ENCODE results near the gene INTS6. TPM values are rescaled to one million over a fixed set of nuclear protein-coding genes. Genes with fewer than 3 reads are reported as not detected.
A peak's percentile ranks its signal among the peaks of the same experiment; 100 is the strongest.

Gene INTS6
- total RNA-seq, 1 experiment from 2014 or later = 26.6 TPM

GRCh38 chr13:51475727-51476501, 23.1 kb upstream of the INTS6 start:
- peak overlapping the region; percentile 26; the same call in 1 of the 2 replicates for H3K4me2 ChIP-seq (ENCODE audit: low read length)
- CTCF ChIA-PET = no interaction called here
- POLR2A ChIA-PET (ENCODE audit: unreplicated experiment) = interaction anchor here (0.5 kb wide), 1 partner anchor 143 kb away, joined by 3 read pairs; no protein-coding TSS in a partner anchor

DNA sequence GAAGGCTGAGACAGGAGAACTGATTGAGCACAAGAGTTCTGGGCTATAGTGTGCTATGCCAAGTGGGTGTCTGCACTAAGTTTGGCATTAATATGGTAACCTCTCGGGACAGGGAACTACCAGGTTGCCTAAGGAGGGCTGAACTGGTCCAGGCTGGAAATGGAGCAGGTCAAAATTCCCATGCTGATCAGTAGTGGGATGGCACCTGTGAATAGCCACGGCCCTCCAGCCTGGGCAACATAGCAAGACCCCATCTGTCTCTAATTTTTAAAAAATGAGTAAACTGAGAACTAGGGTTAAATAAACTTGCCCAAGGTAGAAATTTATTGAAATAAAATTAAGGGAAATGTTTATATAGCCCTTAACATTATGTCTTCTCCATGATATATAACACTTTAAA, 17.0 kb upstream of the INTS6 start:
- Histone ChIP-seq H3K36me3 (ENCODE audit: low read depth, low read length) (no peaks in the 10 kb centered on the region), H3F3A (ENCODE audit: low read length, unreplicated experiment) (no peaks in the 10 kb centered on the region), H3K9me3 (ENCODE audit: low read length) (no peaks in the 10 kb centered on the region), H3K9ac (ENCODE audit: low read length) (no peak overlapping the region), H3K9me2 (replicated peaks; ENCODE audit: low read length) (no peaks in the 10 kb centered on the region), H3K27ac (ENCODE audit: low read length) (no peak overlapping the region), H3K79me2 (ENCODE audit: low read length) (no peaks in the 10 kb centered on the region), H3K27me3 (ENCODE audit: low read length) (no peaks in the 10 kb centered on the region), H3K4me2 (ENCODE audit: low read length) (no peak overlapping the region), H4K20me1 (ENCODE audit: low read length) (no peaks in the 10 kb centered on the region), H2AFZ (ENCODE audit: low read length) (no peak overlapping the region), H3K4me3 (ENCODE audit: low read length) (no peak overlapping the region), H3K4me1 (ENCODE audit: insufficient read depth, low read length) (no peaks in the 10 kb centered on the region)
- POLR2A ChIA-PET (ENCODE audit: unreplicated experiment) = no interaction called here
- ATAC-seq = no peak
- CTCF ChIA-PET = no interaction called here
- DNase-seq = no peak
- intact Hi-C loops (cut with micrococcal nuclease) = no loop called here
- no peak for TF ChIP-seq EZH2 (IDR thresholded peaks at IDR 0.05; ENCODE audit: low read length, unreplicated experiment)
- TF ChIP-seq, protein P1, sequence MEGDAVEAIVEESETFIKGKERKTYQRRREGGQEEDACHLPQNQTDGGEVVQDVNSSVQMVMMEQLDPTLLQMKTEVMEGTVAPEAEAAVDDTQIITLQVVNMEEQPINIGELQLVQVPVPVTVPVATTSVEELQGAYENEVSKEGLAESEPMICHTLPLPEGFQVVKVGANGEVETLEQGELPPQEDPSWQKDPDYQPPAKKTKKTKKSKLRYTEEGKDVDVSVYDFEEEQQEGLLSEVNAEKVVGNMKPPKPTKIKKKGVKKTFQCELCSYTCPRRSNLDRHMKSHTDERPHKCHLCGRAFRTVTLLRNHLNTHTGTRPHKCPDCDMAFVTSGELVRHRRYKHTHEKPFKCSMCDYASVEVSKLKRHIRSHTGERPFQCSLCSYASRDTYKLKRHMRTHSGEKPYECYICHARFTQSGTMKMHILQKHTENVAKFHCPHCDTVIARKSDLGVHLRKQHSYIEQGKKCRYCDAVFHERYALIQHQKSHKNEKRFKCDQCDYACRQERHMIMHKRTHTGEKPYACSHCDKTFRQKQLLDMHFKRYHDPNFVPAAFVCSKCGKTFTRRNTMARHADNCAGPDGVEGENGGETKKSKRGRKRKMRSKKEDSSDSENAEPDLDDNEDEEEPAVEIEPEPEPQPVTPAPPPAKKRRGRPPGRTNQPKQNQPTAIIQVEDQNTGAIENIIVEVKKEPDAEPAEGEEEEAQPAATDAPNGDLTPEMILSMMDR (conservative IDR thresholded peaks at IDR 0.05; ENCODE audit: low read depth, low read length) = no peak
- no peak for TF ChIP-seq EZH2phosphoT487 (IDR thresholded peaks at IDR 0.05; ENCODE audit: borderline replicate concordance, low read length)
- no TSS peak for BruUV-seq (replicated peaks)

More at GRCh38 chr13:51475727-51476501, 23.1 kb upstream of the INTS6 start:
- H3K9ac ChIP-seq (ENCODE audit: low read length) = no peak overlapping the region
- no peaks in the 10 kb centered on the region for H4K20me1 ChIP-seq (ENCODE audit: low read length)
- H3K27ac ChIP-seq (ENCODE audit: low read length) = no peak overlapping the region
- no peaks in the 10 kb centered on the region for H3K79me2 ChIP-seq (ENCODE audit: low read length)
- 0 out of 2 replicates have a peak overlapping the region, but pooled peaks have one; percentile 21 for H2AFZ ChIP-seq (ENCODE audit: low read length)
- ATAC-seq = no peak
- intact Hi-C loops (cut with micrococcal nuclease) = loop anchor here (2.0 kb wide), 1 partner anchor 13 kb away; no protein-coding TSS in a partner anchor
- peak; percentile 25 for DNase-seq
- BruUV-seq (replicated peaks) = no TSS peak
- H3K9me3 ChIP-seq (ENCODE audit: low read length) = no peaks in the 10 kb centered on the region
- TF ChIP-seq EZH2phosphoT487 (IDR thresholded peaks at IDR 0.05; ENCODE audit: borderline replicate concordance, low read length) (no peak), EZH2 (IDR thresholded peaks at IDR 0.05; ENCODE audit: low read length, unreplicated experiment) (no peak)
- TF ChIP-seq, protein P1 (conservative IDR thresholded peaks at IDR 0.05; ENCODE audit: low read depth, low read length) = no peak
- H3F3A ChIP-seq (ENCODE audit: low read length, unreplicated experiment) = no peaks in the 10 kb centered on the region
- no peak overlapping the region for H3K4me3 ChIP-seq (ENCODE audit: low read length)
- no peaks in the 10 kb centered on the region for H3K36me3 ChIP-seq (ENCODE audit: low read depth, low read length)
- peaks cover 18% of the 10 kb centered on the region for H3K4me1 ChIP-seq (ENCODE audit: insufficient read depth, low read length)
- no peaks in the 10 kb centered on the region for H3K27me3 ChIP-seq (ENCODE audit: low read length)
- no peaks in the 10 kb centered on the region for H3K9me2 ChIP-seq (replicated peaks; ENCODE audit: low read length)

GRCh38 chr13:51467730-51468129, 14.9 kb upstream of the INTS6 start:
- H3K4me2 ChIP-seq (ENCODE audit: low read length) = no peak overlapping the region
- TF ChIP-seq EZH2phosphoT487 (IDR thresholded peaks at IDR 0.05; ENCODE audit: borderline replicate concordance, low read length) (no peak), EZH2 (IDR thresholded peaks at IDR 0.05; ENCODE audit: low read length, unreplicated experiment) (no peak)
- TF ChIP-seq, protein P1 (conservative IDR thresholded peaks at IDR 0.05; ENCODE audit: low read depth, low read length) = no peak
- no peaks in the 10 kb centered on the region for H3F3A ChIP-seq (ENCODE audit: low read length, unreplicated experiment)
- BruUV-seq (replicated peaks) = no TSS peak
- H3K36me3 ChIP-seq (ENCODE audit: low read depth, low read length) = no peaks in the 10 kb centered on the region
- no peak for DNase-seq
- H3K27ac ChIP-seq (ENCODE audit: low read length) = no peak overlapping the region
- intact Hi-C loops (cut with micrococcal nuclease) = no loop called here
- H3K4me1 ChIP-seq (ENCODE audit: insufficient read depth, low read length) = no peaks in the 10 kb centered on the region
- no peak overlapping the region for H3K4me3 ChIP-seq (ENCODE audit: low read length)
- ChIA-PET CTCF (no interaction called here), POLR2A (ENCODE audit: unreplicated experiment) (no interaction called here)
- no peaks in the 10 kb centered on the region for H3K9me3 ChIP-seq (ENCODE audit: low read length)
- no peaks in the 10 kb centered on the region for H3K27me3 ChIP-seq (ENCODE audit: low read length)
- no peak for ATAC-seq
- no peaks in the 10 kb centered on the region for H3K79me2 ChIP-seq (ENCODE audit: low read length)
- H3K9me2 ChIP-seq (replicated peaks; ENCODE audit: low read length) = no peaks in the 10 kb centered on the region
- H3K9ac ChIP-seq (ENCODE audit: low read length) = no peak overlapping the region
- no peak overlapping the region for H2AFZ ChIP-seq (ENCODE audit: low read length)
- H4K20me1 ChIP-seq (ENCODE audit: low read length) = no peaks in the 10 kb centered on the region

Data from PC-3 (cell line).